GM19372 (cell line): Measurements from ENCODE around the gene FXYD6.

Experiments
- ATAC-seq: cut with Tn5 transposase; IDR thresholded peaks from one replicate; pipeline ENCODE4 v1.9.1; 2021; ENCODE audit warnings: mild to moderate bottlenecking, low read depth, moderate library complexity; ENCODE audit not compliant: unreplicated experiment

The FXYD6 gene

DNA sequence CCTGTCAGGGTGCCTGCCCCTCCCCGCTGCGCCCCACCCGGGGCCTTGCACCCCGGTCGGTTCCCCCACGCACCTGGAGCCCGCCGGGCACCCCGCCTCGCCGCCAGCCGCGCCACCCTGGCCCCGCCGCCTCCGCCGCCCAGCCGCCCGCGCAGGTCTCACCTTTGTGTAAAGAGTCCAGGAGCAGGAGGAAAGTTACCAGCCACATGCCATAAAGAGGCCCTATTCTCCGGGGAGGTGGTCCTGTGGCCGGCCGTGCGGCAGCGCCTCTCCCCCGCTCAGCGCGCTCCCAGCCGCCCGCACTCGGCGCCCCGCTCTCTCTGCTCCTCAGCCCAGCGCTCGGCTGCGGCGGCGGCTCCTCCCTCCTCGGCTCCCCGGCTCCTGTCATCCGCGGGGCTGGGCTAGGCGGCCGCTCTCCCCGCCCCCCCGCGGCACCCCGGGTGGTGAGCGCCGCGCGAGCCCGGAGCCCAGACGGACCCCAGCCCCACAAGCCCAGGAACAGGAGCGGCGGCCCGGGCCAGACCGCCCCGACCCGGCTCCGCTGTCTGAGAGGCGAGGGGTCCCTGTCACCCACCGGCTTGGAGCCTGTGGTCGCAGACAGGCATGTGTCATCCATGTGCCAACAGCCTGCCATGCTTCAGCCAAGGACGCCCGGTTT, 79.5 kb downstream of the FXYD6 start, which contains the start of gene DSCAML1:
Gene DSCAML1, minus strand, starts transcription at position 345 of the 658 bp plus-strand sequence. Its CDS starts 137 bp downstream, at position 208.
- ATAC-seq: no peak

DNA sequence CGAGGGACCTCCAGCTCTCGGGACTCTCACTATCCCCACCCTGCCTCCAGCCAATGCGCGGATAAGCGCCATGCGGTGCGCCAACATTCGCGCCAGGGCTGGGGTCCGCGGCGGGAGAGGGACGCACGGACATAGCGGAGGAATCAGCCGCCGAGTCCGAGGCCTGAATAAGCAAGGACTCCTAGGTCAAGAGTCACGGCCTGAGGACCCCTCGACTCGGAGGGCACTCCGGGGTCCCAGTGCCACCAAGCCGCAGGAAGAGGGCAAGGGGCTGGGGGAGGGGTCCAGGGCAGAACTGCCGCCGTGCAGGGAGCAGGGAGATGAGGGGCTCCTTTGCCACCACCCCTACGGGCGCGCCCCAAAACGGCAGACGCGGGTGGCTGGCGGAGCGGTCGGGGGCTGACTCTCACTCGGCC, 80.0 kb downstream of the FXYD6 start:
- no peak for ATAC-seq

DNA sequence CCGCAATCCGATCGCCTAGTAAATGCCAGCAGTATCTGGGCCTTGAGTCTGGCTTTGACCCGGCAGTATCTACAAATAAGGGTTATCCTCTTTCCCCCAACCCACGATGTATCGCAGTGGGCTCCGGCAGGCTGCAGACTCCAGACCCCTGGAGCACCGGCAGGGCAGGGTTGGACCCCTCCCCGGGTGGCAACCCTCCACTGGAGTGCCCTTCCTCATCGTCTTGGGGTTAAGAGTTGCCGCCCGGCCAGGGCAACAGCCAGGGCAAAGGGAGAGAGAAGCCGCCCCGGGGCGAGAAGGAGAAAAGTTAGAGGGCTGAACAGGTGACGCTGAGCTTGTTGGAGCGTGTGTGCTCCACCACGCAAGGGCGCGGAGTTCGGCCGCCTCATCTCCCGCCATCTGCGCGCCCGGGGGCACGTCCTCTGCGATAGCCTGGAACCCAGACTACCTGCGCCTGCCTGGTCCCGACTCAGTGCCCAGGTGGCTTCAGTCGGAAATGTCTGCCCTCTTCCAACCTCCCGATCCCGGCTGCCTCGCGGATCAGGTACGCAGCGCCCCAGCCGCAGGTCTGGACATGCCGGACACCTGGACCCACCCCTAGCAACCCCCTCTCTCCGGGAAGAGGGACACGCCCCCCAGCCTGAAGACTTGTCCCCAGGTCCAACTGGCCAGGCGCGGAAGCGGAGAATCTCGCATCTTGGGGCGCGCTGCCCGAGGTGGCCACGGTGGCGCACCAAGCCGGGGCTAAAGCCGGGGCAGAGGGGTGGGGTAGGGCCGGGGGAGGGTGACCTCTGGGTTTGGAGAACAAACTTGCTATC, 80.6 kb downstream of the FXYD6 start:
- no peak for ATAC-seq

DNA sequence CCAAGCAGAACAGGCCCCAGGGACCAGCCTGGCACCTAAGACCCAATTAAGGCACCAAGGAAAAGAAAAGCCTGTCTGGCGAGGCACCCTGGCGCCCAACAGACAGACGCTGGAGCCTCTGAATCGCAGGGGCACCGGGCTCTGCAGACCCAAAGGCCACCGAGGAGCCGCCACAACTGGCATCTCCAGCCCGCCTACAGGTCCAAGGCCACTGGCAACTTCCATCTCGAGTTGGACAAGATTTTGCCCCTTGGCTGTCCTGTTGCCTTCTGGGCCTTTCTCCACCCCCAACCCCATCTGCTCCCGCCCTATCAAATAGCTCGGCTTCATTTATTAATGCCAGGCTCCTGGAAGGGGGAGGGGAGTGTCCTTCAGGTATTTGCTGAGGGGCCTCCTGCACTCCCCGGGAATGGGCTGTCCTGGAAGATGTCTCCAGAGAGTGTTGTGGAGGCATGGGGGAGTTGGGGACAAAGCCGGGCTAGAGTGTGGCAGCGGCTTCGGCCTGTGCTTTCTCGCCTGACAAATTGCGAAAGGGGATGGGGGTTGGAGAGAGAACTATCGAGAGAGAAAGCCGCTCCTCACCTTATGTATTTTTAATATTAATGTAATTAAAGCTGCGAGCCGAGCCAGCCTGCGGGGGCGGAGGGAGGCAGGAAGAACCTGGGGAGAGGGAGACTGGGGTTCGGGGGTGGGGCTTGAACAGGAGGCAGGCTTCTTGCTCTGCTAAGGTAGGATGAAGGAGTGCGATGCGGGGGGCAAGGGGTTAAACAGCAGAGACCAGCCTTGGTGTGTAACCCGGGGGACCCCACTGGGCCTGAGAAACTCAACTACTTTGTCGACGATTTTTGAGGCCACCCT, 81.5 kb downstream of the FXYD6 start:
- no peak for ATAC-seq

DNA sequence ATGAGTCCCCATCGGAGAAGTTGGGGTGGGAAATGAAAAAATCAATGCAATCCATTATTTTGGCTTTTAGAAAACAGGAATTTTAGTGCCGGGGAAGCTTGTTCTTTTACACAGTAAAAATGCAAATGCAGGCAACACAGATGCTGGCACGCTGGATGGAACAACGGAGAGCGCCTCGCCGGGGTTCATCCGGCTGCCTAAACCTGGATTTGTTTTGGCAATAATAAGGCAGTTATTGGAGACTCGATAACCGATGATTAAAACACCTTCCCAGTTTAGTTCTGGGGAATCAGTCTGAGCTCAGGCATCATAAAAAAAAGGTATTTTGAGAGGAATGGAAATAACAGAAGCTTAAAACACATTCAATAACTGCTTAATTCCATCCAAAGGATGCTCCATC, 82.3 kb downstream of the FXYD6 start:
- ATAC-seq: no peak

DNA sequence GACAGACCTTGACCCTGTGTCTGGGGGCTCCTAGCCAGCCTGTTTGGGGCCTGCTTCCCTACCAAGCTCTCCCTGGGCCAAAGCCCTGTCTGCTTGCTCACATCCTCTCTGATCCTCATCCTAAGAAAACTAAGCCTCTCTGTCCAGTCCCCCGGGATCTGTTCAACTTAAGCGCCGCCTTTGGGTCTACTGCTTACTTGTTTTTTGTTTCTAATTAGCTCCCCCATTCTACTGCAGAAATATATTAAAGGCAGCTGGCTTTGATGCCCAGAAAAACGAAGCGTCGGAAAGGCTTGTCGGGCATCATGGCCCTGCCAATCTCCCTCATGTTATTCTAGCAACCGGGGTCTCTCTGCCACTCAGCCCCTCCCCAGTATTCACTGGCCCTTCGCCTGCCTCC, 82.9 kb downstream of the FXYD6 start:
- ATAC-seq: no peak

DNA sequence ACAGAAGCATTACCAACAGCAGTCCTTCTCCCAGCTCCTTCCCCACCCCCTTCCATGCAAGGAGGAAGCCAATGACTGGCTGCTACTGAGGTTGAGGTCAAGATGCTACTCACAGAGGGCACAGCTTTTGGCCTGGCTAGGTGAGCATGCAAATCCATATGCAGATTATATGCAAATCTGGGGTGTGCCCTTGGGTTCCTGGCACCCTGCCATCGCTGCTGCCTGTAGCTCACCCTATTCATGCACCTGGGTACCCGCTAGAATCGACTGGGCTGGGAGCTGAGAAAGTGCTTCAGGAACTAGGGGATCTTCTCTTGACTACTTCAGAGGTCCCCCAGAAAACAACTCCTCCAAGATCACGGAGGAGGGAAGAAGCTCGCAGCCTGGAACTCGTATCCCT, 83.5 kb downstream of the FXYD6 start:
- no peak for ATAC-seq

DNA sequence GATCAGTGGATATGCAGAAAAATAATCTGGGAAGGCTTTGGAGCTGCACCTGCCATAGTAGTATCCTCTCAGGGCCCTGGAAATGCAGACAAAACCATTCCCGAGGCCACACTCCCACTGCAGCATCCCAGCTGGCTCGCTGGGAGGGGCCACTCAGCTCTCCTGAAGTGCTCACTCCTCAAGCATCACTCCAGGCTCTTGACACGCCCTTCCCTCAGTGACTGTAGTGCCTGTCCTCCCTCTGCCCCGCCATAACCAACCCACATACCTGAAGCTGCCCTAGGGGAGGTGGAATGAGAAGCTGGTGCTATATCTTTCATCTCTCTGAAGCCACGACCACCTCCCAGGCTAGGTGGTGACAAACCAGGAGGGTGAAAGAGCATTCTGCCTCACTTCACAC, 84.2 kb downstream of the FXYD6 start:
- no peak for ATAC-seq

DNA sequence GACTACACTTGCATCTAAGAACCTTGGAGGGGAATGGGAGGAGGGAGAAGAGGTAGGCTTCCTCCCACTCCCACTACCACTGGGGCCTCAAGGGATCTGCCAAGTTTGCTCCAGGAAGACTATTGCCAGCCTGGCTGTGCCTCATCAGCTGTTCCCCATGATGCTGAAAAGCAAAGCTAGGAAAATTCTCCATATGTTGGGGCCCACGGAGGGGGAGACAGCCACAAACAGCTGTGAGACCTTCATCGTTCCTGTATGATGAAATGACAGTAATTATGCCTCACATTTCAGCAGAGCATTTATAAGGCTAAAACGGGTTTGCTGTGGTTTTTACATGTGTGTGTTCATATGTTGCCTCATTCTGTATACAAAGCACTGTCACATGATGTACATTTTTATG, 86.2 kb downstream of the FXYD6 start:
- no peak for ATAC-seq

DNA sequence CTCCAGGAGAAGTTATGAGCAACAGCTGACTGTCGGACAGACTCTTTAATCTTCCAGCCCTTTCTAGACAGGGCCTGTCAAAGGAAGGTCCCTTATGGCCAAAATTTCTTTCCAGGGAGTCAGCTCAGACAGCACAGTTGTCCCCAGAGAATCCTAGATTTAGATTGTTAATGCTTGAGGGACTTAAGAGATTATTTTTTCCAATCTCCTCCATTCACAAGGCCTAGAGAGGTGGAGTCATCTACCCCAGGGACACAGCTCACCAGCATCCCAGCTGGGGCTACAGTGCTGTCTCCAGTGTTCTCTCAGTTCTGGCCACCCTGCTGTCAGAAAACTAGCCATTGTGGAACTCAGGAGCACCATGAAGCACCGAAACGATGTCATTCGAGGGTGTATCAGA, 87.2 kb downstream of the FXYD6 start:
- no peak for ATAC-seq
